Neural progenitor cell (in vitro differentiated cells): ENCODE results near the gene MFSD8.

Experiments
- EZH2phosphoT487 ChIP-seq: fragments of 200-600 bp; sonication (generic); IDR thresholded peaks from 2 replicates; pipeline ENCODE4 v1.6.1; 2017; ENCODE audit warnings: antibody characterized with exemption
- TF ChIP-seq, protein P1 (sequence below): fragments of 200-600 bp; sonication (generic); IDR thresholded peaks from 2 replicates; pipeline ENCODE4 v1.5.1; 2017; ENCODE audit warnings: antibody characterized with exemption, mild to moderate bottlenecking

DNA sequence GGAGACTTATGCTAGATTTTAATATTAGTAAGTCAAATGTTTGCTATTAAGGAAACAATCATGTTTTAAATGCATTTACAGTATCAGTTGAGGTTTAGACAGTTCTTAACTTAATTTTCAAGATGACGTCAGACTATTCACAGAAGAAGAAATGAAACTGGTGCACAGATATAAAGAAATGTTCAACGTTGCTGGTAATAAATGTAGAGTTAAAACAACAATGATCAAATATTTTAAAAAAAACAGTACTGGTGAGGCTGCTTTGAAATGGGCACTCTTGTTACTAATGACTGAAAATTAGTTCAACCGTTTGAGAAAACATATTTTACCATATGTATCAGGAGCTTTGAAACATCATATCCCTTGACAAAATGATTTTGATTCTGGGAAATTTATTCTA lies 44.5 kb upstream of the MFSD8 start:
- TF ChIP-seq, protein P1, sequence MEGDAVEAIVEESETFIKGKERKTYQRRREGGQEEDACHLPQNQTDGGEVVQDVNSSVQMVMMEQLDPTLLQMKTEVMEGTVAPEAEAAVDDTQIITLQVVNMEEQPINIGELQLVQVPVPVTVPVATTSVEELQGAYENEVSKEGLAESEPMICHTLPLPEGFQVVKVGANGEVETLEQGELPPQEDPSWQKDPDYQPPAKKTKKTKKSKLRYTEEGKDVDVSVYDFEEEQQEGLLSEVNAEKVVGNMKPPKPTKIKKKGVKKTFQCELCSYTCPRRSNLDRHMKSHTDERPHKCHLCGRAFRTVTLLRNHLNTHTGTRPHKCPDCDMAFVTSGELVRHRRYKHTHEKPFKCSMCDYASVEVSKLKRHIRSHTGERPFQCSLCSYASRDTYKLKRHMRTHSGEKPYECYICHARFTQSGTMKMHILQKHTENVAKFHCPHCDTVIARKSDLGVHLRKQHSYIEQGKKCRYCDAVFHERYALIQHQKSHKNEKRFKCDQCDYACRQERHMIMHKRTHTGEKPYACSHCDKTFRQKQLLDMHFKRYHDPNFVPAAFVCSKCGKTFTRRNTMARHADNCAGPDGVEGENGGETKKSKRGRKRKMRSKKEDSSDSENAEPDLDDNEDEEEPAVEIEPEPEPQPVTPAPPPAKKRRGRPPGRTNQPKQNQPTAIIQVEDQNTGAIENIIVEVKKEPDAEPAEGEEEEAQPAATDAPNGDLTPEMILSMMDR, result no peak
- TF ChIP-seq EZH2phosphoT487, result no peak
